Measurements from ENCODE around the gene ACOT7.

ACOT7 gene

GRCh38 chr1:6298940-6299465 is 94.6 kb downstream of the ACOT7 start:
- Histone ChIP-seq H3K4me1 (ENCODE audit: control insufficient read depth in 1 of 2, insufficient read depth in 2 of 2, low read length in 2 of 2) (no peaks in the 10 kb centered on the region), H3K27ac (ENCODE audit: low read length) (no peak overlapping the region), H3K27me3 (ENCODE audit: low read depth, low read length) (no peaks in the 10 kb centered on the region), H3K9me3 (ENCODE audit: control insufficient read depth in 1 of 2, low read length in 2 of 2) (no peaks in the 10 kb centered on the region), H3K36me3 (ENCODE audit: control insufficient read depth in 1 of 2, insufficient read depth in 2 of 2, low read length in 2 of 2) (peaks cover under 1 to 8% of the 10 kb centered on the region in 2 donors), H3K4me3 (ENCODE audit: low read depth in 1 of 2, low read length in 2 of 2) (no peak overlapping the region)

- H3K27ac ChIP-seq (ENCODE audit: low read length): no peak overlapping the region
- no peaks in the 10 kb centered on the region for H3K9me3 ChIP-seq (ENCODE audit: control insufficient read depth in 1 of 2, low read length in 2 of 2)
Observed at GRCh38 chr1:6298530-6298929, 95.0 kb downstream of the ACOT7 start.

GRCh38 chr1:6295910-6296309 is 97.7 kb downstream of the ACOT7 start:
- peaks cover 8 to 14% of the 10 kb centered on the region in 2 donors for H3K36me3 ChIP-seq (ENCODE audit: control insufficient read depth in 1 of 2, insufficient read depth in 2 of 2, low read length in 2 of 2)

More at GRCh38 chr1:6298530-6298929, 95.0 kb downstream of the ACOT7 start:
- peaks cover 5 to 12% of the 10 kb centered on the region in 2 donors for H3K36me3 ChIP-seq (ENCODE audit: control insufficient read depth in 1 of 2, insufficient read depth in 2 of 2, low read length in 2 of 2)
- no peaks in the 10 kb centered on the region for H3K4me1 ChIP-seq (ENCODE audit: control insufficient read depth in 1 of 2, insufficient read depth in 2 of 2, low read length in 2 of 2)
- no peaks in the 10 kb centered on the region for H3K27me3 ChIP-seq (ENCODE audit: low read depth, low read length)
- H3K4me3 ChIP-seq (ENCODE audit: low read depth in 1 of 2, low read length in 2 of 2): no peak overlapping the region

GRCh38 chr1:6294890-6295556 is 98.5 kb downstream of the ACOT7 start:
- H3K27ac ChIP-seq (ENCODE audit: low read length): no peak overlapping the region
- no peaks in the 10 kb centered on the region for H3K9me3 ChIP-seq (ENCODE audit: control insufficient read depth in 1 of 2, low read length in 2 of 2)
- peaks cover 0 to 7% of the 10 kb centered on the region in 2 donors for H3K4me1 ChIP-seq (ENCODE audit: control insufficient read depth in 1 of 2, insufficient read depth in 2 of 2, low read length in 2 of 2)
- peaks cover 8 to 14% of the 10 kb centered on the region in 2 donors for H3K36me3 ChIP-seq (ENCODE audit: control insufficient read depth in 1 of 2, insufficient read depth in 2 of 2, low read length in 2 of 2)
- H3K4me3 ChIP-seq (ENCODE audit: low read depth in 1 of 2, low read length in 2 of 2): no peak overlapping the region
- H3K27me3 ChIP-seq (ENCODE audit: low read depth, low read length): no peaks in the 10 kb centered on the region

More at GRCh38 chr1:6295910-6296309, 97.7 kb downstream of the ACOT7 start:
- H3K4me1 ChIP-seq (ENCODE audit: control insufficient read depth in 1 of 2, insufficient read depth in 2 of 2, low read length in 2 of 2): peaks cover 0 to 3% of the 10 kb centered on the region in 2 donors
- no peaks in the 10 kb centered on the region for H3K9me3 ChIP-seq (ENCODE audit: control insufficient read depth in 1 of 2, low read length in 2 of 2)
- H3K27me3 ChIP-seq (ENCODE audit: low read depth, low read length): no peaks in the 10 kb centered on the region
- H3K4me3 ChIP-seq (ENCODE audit: low read depth in 1 of 2, low read length in 2 of 2): no peak overlapping the region
- no peak overlapping the region for H3K27ac ChIP-seq (ENCODE audit: low read length)

GRCh38 chr1:6294080-6294889 is 99.3 kb downstream of the ACOT7 start:
- Histone ChIP-seq H3K27ac (ENCODE audit: low read length) (no peak overlapping the region), H3K9me3 (ENCODE audit: control insufficient read depth in 1 of 2, low read length in 2 of 2) (no peaks in the 10 kb centered on the region), H3K4me1 (ENCODE audit: control insufficient read depth in 1 of 2, insufficient read depth in 2 of 2, low read length in 2 of 2) (peaks cover 0 to 7% of the 10 kb centered on the region in 2 donors), H3K4me3 (ENCODE audit: low read depth in 1 of 2, low read length in 2 of 2) (no peak overlapping the region), H3K27me3 (ENCODE audit: low read depth, low read length) (no peaks in the 10 kb centered on the region), H3K36me3 (ENCODE audit: control insufficient read depth in 1 of 2, insufficient read depth in 2 of 2, low read length in 2 of 2) (peaks cover 8 to 14% of the 10 kb centered on the region in 2 donors)

- no peak overlapping the region for H3K27ac ChIP-seq (ENCODE audit: low read length)
Observed at GRCh38 chr1:6292102-6292501, 101.5 kb downstream of the ACOT7 start.

GRCh38 chr1:6288665-6289064 is 104.9 kb downstream of the ACOT7 start:
- H3K4me3 ChIP-seq (ENCODE audit: low read depth in 1 of 2, low read length in 2 of 2): no peak overlapping the region
- H3K4me1 ChIP-seq (ENCODE audit: control insufficient read depth in 1 of 2, insufficient read depth in 2 of 2, low read length in 2 of 2): peaks cover 0 to 11% of the 10 kb centered on the region in 2 donors
- no peaks in the 10 kb centered on the region for H3K9me3 ChIP-seq (ENCODE audit: control insufficient read depth in 1 of 2, low read length in 2 of 2)
- no peak overlapping the region for H3K27ac ChIP-seq (ENCODE audit: low read length)
- peaks cover 3 to 4% of the 10 kb centered on the region in 2 donors for H3K36me3 ChIP-seq (ENCODE audit: control insufficient read depth in 1 of 2, insufficient read depth in 2 of 2, low read length in 2 of 2)
- no peaks in the 10 kb centered on the region for H3K27me3 ChIP-seq (ENCODE audit: low read depth, low read length)

More at GRCh38 chr1:6292102-6292501, 101.5 kb downstream of the ACOT7 start:
- Histone ChIP-seq H3K4me3 (ENCODE audit: low read depth in 1 of 2, low read length in 2 of 2) (no peak overlapping the region), H3K4me1 (ENCODE audit: control insufficient read depth in 1 of 2, insufficient read depth in 2 of 2, low read length in 2 of 2) (peaks cover 0 to 11% of the 10 kb centered on the region in 2 donors), H3K9me3 (ENCODE audit: control insufficient read depth in 1 of 2, low read length in 2 of 2) (no peaks in the 10 kb centered on the region), H3K36me3 (ENCODE audit: control insufficient read depth in 1 of 2, insufficient read depth in 2 of 2, low read length in 2 of 2) (peaks cover 8 to 14% of the 10 kb centered on the region in 2 donors), H3K27me3 (ENCODE audit: low read depth, low read length) (no peaks in the 10 kb centered on the region)

- Histone ChIP-seq H3K9me3 (ENCODE audit: control insufficient read depth in 1 of 2, low read length in 2 of 2) (no peaks in the 10 kb centered on the region), H3K27ac (ENCODE audit: low read length) (no peak overlapping the region), H3K27me3 (ENCODE audit: low read depth, low read length) (no peaks in the 10 kb centered on the region), H3K4me3 (ENCODE audit: low read depth in 1 of 2, low read length in 2 of 2) (no peak overlapping the region), H3K4me1 (ENCODE audit: control insufficient read depth in 1 of 2, insufficient read depth in 2 of 2, low read length in 2 of 2) (peaks cover 0 to 11% of the 10 kb centered on the region in 2 donors), H3K36me3 (ENCODE audit: control insufficient read depth in 1 of 2, insufficient read depth in 2 of 2, low read length in 2 of 2) (no peaks in the 10 kb centered on the region)
Observed at GRCh38 chr1:6288026-6288425, 105.5 kb downstream of the ACOT7 start.

GRCh38 chr1:6287431-6287886 is 106.1 kb downstream of the ACOT7 start:
- no peak overlapping the region for H3K27ac ChIP-seq (ENCODE audit: low read length)
- H3K36me3 ChIP-seq (ENCODE audit: control insufficient read depth in 1 of 2, insufficient read depth in 2 of 2, low read length in 2 of 2): no peaks in the 10 kb centered on the region
- H3K4me1 ChIP-seq (ENCODE audit: control insufficient read depth in 1 of 2, insufficient read depth in 2 of 2, low read length in 2 of 2): peaks cover 0 to 11% of the 10 kb centered on the region in 2 donors
- H3K27me3 ChIP-seq (ENCODE audit: low read depth, low read length): no peaks in the 10 kb centered on the region
- no peaks in the 10 kb centered on the region for H3K9me3 ChIP-seq (ENCODE audit: control insufficient read depth in 1 of 2, low read length in 2 of 2)
- H3K4me3 ChIP-seq (ENCODE audit: low read depth in 1 of 2, low read length in 2 of 2): no peak overlapping the region

- H3K4me1 ChIP-seq (ENCODE audit: control insufficient read depth in 1 of 2, insufficient read depth in 2 of 2, low read length in 2 of 2): peaks cover 0 to 8% of the 10 kb centered on the region in 2 donors
- H3K27me3 ChIP-seq (ENCODE audit: low read depth, low read length): no peaks in the 10 kb centered on the region
- no peak overlapping the region for H3K27ac ChIP-seq (ENCODE audit: low read length)
- no peaks in the 10 kb centered on the region for H3K36me3 ChIP-seq (ENCODE audit: control insufficient read depth in 1 of 2, insufficient read depth in 2 of 2, low read length in 2 of 2)
- H3K4me3 ChIP-seq (ENCODE audit: low read depth in 1 of 2, low read length in 2 of 2): no peak overlapping the region
- H3K9me3 ChIP-seq (ENCODE audit: control insufficient read depth in 1 of 2, low read length in 2 of 2): no peaks in the 10 kb centered on the region
Observed at GRCh38 chr1:6287029-6287428, 106.5 kb downstream of the ACOT7 start.

- Histone ChIP-seq H3K27me3 (ENCODE audit: low read depth, low read length) (no peaks in the 10 kb centered on the region), H3K36me3 (ENCODE audit: control insufficient read depth in 1 of 2, insufficient read depth in 2 of 2, low read length in 2 of 2) (no peaks in the 10 kb centered on the region), H3K27ac (ENCODE audit: low read length) (no peak overlapping the region), H3K4me1 (ENCODE audit: control insufficient read depth in 1 of 2, insufficient read depth in 2 of 2, low read length in 2 of 2) (peaks cover 0 to 8% of the 10 kb centered on the region in 2 donors), H3K4me3 (ENCODE audit: low read depth in 1 of 2, low read length in 2 of 2) (no peak overlapping the region), H3K9me3 (ENCODE audit: control insufficient read depth in 1 of 2, low read length in 2 of 2) (no peaks in the 10 kb centered on the region)
Observed at GRCh38 chr1:6286266-6286665, 107.3 kb downstream of the ACOT7 start.

Measured in muscle layer of duodenum (tissue), 2 donors.